GM19468 (cell line): ENCODE data around the gene INTS7.
"Not testable (repeated sequence)": the region's sequence is repeated elsewhere in the genome, so short reads cannot be mapped to it uniquely, and the experiment has no call there.

Experiments
- ATAC-seq: cut with Tn5 transposase; IDR thresholded peaks from one replicate; pipeline ENCODE4 v1.9.1; 2021; ENCODE audit warnings: mild to moderate bottlenecking, moderate library complexity, moderate number of reproducible peaks; ENCODE audit not compliant: unreplicated experiment; ENCODE audit errors: extremely low read depth

INTS7 gene

DNA sequence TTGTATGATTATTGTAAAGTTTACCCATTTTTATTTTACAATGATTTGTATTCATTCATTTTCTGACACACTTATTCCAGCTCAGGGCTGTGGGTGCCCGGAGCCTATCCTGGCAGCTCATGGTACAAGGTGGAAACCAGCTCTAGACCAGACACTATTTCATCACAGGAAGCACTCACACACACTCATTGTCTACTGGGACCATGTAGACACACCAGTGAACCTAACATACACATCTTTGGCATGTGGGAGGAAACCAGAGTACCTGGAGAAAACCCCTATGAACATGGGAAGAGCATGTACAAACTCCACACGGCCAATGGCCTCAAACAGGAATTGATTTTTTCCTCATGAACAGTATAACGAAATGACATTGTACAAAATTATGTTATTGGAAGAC is 2.5 kb upstream of the INTS7 start:
- no peak for ATAC-seq

DNA sequence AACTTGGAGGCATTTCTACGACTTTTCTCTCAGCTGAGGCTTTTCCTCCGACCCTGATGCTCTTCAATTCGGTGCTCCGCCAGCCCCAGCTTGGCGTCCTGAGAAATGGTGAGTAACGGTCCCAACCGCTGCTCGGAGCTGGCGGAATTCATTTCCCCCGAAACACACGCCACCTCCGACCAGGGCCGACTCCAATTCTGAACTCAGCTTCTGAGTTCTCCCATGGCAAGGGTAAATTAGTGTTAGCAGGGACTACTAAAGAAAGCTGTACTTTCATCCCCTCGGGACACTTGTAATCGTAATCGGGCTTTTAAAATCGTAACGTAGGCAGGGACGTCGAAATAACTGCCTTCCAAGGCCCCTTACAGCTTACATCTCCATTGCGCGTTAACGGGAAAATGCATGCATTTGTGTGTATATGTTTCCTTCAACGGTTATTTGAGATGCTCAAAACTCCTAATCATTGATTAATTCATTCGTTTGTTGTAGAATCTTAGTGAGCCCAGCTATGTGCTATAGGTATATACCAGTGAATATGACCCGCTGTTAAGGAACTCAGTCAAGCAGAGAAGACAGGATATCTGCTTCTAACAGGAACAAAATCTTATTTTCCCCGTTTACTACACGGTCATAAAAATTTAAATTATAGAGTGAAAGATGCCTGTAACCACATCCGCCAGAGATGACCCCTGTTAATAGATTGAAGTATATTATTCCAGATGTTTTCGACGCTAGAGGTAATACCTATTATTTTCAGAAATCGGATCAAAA is 663 bp upstream of the INTS7 start:
- no peak for ATAC-seq

DNA sequence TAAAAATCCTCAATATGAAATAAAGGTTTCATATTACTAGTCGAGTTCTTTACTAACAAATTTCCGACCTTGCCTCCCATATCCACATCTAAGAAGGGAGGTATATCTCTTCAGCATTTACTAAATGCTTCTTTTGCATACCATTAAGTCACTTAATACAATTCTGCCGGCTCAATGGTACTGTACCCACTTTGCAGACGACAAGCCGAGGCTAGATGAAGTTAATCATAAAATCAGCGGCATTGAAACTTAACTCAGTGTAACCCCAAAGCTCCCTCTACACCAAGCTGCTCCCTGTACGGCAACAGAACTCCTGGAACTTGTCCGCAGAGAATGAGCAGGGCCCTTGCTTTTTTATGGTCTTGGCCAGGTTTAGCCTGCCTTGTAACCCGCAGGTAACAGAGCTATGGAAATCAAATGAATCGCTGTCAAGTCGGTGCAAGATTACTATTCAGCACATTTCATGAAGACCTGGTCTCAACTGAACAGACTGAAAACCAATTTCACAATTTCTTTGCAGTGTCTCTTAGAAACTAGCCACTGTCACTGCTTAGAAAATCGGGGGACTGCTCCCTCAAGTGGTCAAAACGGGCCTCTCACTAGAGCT is 738 bp downstream of the INTS7 start:
- ATAC-seq: no peak

DNA sequence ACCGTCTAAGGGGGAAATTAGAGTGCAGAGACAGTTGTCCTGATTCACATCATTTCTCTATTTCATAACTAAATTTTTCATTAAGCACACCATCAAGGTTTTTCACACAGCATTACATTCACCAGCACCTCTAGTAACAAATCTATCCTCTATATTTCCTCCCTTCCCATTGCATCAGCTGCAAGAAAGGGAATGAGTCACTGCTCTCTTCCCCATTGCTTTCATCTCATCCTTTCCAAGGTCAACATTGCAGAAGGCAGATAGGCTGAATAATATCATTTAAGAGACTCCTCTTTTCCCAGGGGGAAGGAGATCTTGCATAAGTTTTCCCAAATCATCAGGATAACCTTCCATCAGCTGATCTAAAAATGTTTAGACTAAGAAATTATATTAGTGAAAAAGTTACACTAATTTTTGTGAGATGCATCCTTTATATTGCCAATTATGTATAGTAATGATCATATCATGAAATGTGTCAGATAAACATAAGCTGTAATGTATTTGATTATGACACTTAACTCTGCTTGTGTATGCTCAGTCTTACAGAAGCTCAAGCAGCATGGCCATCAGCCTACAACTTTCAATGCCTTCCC is 4.3 kb downstream of the INTS7 start:
- no peak for ATAC-seq

DNA sequence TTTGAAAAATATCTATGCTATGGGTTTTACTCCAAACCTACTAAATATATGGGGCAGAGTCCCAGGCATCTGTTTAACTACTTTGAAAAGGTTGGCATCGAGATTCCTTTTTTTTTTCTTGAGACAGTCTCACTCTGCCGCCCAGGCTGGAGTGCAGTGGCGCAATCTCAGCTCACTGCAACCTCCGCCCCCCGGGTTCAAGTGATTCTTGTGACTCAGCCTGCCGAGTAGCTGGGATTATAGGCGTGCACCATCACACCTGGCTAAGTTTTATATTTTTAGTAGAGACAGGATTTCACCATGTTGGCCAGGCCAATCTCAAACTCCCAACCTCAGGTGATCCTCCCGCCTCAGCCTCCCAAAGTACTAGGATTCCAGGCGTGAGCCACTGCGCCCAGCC is 7.6 kb downstream of the INTS7 start:
- ATAC-seq: not testable (repeated sequence)

DNA sequence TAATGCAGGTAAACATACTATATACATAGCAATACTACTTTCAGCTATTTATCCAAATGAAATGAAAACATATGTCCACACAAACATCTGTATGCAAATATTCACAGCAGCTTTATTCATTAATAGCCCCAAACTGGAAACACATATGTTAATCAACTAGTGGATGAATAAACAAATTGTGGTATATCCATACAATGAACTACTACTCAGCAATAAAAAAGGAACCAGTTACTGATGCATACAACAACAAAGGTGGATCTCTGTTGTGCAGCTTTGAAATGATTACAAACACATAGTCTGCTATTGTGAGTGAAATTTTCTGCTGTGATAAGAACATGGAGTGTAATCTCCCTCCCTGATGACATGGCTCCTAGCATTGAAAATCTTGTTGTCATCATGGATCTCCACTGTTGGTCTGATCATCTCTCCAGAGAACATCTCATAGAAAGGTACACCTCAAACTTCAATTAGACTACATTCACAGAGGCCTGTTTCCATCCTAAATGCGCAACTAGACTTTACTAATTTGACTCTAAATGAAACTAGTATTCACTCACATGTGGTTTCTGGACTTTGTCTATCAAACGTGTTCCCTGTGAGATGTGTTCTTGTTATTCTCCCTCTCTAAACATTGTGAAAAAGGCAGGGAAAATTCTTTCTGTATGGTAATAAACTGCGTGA is 10.7 kb downstream of the INTS7 start:
- no peak for ATAC-seq

DNA sequence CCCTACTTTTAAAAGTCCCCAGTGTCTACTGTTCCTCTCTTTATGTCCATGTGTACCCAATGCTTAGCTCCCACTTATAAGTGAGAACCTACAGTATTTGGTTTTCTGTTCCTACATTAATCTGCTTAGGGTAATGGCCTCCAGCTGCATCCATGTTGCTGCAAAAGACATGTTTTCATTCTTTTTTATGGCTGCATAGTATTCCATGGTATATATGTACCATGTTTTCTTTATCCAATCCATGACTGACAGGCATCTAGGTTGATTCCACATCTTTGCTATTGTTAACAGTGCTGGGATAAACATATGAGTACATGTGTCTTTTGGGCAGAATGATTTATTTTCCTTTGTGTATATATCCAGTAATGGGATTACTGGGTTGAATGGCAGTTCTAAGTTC is 12.4 kb downstream of the INTS7 start:
- ATAC-seq: not testable (repeated sequence)

DNA sequence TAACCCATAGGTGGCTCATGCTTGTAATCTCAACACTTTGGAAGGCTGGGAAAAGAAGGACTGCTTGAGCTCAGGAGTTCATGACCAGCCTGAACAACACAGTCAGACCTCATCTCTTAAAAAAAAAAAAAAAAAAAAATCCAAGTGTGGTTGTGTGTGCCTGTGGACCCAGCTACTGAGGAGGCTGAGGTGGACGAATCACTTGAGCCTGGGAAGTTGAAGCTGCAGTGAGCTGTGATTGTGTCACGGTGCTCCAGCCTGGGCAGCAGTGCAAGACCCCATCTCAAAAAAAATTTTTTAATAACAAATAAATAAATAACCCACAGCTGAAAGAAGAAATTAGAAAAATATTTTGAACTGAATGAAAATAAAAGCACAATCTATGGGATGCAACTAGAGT is 13.8 kb downstream of the INTS7 start:
- no peak for ATAC-seq

DNA sequence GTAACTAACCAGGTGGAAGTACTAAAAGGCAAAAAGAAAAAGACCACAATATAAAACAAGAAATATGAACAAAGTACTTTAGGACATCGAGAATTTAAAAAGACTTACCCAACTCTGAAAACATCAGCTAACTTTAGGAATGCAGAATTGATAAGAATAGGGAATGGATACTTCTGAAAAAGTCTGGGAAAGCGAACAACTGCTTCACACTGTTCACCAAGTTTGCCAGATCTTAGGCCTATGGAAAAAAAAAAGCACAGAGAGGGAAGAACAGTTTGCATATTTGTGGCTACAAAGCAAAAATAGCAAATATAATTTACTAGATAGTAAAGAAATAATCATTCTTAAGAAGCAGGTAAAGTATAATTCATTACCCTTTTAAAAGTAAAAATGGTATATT is 14.4 kb downstream of the INTS7 start:
- no peak for ATAC-seq

DNA sequence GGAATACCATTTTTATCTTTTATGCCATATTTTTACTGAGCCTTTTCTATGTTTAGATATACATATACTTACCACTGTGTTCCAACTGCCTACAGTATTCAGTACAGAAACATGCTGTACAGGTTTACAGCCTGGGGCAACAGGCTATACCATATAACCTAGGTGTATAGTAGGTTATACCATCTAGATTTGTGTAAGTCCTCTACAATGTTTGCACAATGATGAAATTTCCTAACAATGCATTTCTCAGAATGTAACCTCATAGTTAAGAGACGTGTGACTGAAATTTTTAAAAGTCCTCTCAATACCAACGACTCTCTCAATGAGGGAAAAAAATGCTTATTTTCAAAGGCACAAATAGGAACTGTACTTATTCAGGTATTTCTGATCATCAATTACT is 21.7 kb downstream of the INTS7 start:
- no peak for ATAC-seq

DNA sequence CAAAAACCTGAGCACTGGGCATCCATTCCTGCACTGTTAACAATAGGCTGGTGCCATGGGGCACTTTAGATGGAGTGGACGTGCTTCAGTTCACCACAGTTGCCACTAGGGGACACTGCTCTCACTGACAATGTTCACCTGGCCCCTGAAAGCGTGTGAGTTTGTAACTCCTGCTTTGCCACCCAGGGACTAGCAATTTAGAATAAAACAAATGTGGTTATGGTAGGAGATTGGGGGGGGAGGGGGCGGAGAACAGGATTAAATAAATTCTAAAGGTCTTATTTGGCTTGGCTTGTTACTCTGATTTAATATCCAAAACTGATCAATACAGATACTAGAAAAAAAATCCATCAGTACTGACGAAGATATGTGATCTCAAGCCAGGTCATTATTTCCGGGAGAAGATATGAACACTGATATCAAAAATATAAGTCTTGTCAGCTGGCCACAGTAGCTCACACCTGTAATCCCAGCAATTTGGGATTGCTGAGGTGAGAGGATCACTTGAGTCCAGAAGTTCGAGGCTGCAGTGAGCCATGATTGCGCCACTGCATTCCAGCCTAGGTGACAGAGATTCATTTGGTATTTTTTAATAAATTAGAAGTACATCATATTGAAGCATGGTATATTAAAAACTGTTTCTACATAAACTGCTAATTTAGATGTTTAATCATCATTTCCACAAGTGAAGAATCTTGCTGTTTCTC is 23.2 kb downstream of the INTS7 start:
- ATAC-seq: peak; percentile 63

DNA sequence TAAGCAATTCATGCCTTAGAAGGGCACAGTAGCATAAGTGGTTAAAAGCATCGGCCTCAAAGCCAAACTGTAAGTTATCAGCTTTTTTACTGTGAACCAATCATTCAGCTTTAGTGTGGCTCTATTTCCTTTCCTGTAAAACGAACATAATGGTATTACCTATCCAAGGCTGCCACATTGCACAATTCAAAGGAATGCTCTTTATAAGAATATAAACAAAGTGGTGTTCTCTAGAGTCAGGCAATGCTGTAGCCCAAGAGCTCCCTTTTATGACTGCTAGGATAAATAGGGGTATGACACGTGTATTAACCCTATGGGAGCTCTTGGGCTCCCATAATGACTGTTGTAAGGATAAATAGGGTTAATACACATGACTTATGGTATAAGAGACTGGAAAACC is 25.4 kb downstream of the INTS7 start:
- ATAC-seq: no peak

DNA sequence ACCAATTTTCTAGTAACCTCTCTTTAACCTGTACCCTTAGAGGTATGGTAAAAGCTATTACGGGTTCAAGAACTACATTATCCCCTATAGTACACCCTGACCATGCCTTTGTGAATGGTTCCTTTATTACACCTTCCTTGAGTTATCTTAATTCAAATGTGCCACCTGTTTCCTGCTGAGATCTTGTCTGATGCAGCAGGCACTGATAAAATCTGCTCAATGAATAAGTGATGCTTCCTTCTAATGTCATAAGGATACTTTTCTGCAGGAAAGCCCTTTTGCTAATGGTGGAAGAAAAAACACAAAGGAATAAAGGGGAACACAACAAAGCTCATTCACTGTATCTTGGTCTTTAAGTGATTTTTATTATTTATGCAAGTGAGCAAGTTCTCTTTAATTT is 25.8 kb downstream of the INTS7 start:
- ATAC-seq: no peak

DNA sequence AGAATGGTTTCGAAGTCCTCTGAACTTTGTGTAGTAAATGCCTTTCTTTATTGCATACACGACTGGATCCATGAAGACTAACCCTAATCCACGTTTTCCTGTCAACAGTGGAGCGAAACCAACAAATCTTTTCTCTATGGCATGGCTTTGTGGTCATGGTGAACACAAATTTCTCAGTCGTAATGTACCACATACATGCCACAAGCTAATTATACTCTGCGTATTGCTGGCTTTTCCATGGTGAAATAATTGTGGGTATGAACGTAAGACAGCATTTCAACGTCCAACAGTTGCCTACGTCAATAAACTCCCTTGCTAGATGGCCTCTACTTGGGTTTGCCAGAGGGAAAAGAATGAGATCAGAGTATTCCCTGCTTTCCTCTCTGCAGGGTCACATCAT is 27.5 kb downstream of the INTS7 start:
- ATAC-seq: no peak

DNA sequence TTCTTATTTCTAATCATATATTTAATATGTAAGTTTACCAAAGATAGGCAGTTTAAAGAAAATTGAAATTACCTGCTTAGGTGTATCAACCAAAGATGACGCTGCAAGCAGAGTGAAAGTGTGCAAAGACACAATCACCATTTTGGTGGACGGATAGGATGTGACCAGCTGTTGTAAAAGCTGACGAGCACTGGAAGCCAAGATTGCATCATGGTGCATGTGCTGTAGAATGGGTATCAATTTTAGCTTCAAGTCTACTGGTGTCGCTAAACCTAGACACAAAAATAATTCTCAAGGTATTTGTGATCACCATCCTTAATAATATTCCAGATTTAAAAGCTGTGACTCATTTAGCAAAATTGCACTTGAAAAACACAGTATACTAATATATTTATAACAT is 28.2 kb downstream of the INTS7 start:
- no peak for ATAC-seq

DNA sequence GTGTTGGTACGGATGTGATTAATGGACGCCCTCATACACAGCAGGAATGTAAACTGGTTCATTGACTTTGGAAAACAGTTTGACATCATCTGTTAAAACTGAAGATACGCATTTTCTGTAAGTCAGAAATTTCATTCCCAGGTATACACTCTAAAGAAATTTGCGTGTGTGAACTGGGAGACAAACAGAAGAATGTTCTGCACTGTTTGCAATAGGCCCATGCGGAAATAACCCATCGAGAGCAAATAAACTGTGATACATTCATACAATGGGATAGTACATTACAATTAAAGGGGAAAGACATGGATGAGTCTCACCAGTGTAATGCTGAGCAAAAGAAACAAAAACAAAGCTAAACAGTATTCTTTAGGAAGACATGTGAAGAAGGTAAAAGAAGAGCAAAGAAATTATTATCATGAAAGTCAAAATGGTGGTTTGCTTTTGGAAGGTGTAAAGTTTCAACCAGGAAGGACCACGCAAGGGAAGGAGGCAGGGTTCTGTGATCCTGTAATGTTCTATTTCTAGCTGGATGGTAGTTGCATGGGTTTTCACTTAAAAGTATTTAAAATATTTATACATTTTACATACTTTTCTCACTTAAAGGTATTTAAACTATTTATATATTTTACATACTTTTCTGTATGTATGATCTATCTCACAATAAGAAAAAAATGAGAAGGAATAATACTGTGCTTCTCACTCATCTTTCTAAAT is 30.3 kb downstream of the INTS7 start:
- no peak for ATAC-seq

DNA sequence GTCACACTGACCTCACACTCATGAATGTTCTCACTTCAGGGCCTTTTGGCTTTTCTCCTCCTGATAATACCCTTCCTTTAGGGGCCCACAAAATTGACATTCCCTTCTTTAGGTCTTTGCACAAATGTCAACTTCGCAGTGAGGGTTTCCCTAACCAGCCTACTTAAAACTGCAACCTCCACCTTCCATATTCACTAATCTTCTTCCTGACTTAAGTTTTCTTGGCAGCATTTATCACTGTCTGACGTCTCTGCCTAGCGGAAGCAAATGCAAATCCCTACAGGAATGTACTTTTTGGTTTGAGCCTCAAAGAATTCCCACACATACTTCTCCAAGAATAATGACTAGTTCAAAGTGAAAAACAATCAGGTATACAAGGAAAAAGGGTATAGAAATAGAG is 32.8 kb downstream of the INTS7 start:
- no peak for ATAC-seq

DNA sequence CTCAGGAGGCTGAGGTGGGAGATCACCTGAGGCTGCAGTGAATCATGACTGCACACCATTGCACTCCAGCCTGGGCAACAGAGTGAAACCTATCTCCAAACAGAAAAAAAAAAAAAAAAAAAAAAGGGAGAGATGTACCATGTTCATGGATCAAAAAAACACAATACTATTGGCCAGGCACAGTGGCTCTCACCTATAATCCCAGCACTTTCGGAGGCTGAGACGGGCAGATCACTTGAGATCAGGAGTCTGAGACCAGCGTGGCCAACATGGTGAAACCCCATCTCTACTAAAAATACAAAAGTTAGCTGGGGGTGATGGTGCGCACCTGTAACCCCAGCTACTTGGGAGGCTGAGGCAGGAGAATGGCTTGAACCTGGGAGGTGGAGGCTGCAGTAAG is 37.9 kb downstream of the INTS7 start:
- not testable (repeated sequence) for ATAC-seq

DNA sequence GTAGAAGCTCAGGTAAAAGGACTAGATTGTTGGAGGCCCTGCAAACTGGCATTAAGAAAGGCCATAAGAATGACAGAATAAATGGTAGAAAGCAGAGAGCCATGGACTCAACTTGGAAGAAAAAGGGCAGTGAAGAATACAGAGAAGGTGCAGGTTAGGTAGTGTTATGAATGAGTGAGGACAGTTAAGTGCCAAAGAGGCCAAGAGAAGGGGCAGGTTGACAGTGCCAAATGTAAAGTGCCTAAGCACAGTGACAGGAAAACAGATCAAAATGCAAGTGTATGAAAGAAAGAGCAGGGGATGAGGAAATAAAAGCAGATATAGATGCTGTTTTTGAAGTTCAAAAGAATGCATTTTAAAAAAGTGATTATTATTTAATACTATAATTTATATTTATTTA is 43.7 kb downstream of the INTS7 start:
- no peak for ATAC-seq
